Measurements from ENCODE around the gene DNAH11.
"Not testable (repeated sequence)": the region's sequence is repeated elsewhere in the genome, so short reads cannot be mapped to it uniquely, and the experiment has no call there.

The DNAH11 gene

GRCh38 chr7:21887353-21887752 is 344.5 kb downstream of the DNAH11 start:
- DNase-seq (ENCODE audit: low read depth) = no peak

DNA sequence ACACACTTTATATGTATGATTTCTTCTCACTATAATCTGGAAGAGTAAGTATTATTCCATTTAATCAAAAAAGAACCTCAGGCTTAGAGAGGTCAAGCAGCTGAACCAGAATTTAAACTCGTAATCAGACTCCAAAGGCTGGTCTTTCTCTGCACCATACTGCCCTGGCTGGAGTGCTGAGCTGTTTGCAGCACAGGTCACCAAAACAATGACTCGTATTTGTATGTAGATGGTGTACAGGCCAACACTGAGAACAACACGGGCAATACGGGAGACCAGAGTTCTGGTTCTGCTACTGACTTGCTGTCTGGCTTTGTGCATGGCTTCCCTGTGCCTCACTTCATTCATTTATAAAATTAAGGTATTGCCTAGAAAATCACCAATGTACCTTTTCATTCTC is 344.9 kb downstream of the DNAH11 start:
- DNase-seq (ENCODE audit: low read depth) = no peak

GRCh38 chr7:21891291-21891690 is 348.5 kb downstream of the DNAH11 start:
- no peak for DNase-seq (ENCODE audit: low read depth)

- no peak for DNase-seq (ENCODE audit: low read depth)
These were observed 350.6 kb downstream of the DNAH11 start for GRCh38 chr7:21893401-21893800.

- DNase-seq (ENCODE audit: low read depth) = no peak
These were observed 355.6 kb downstream of the DNAH11 start for GRCh38 chr7:21898265-21898930.

DNA sequence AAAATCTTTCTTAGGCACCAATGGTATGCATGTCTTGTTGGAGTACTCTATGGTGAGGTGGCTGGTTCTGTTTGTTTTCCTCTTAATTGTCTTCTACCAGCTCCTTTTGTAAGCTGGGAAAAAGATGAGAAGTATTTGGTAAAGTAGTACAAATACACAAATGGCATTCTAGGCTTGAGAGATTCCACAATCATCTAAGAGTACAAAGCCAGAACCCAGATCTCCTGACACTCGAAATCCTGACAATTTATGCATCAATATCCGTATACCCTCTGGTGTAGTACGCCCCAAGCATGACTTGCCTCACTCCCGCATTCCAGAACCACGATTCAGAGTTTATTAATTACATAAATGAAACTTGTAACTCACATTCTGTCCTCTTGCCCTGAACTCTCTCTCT is 359.4 kb downstream of the DNAH11 start:
- DNase-seq (ENCODE audit: low read depth) = no peak

DNA sequence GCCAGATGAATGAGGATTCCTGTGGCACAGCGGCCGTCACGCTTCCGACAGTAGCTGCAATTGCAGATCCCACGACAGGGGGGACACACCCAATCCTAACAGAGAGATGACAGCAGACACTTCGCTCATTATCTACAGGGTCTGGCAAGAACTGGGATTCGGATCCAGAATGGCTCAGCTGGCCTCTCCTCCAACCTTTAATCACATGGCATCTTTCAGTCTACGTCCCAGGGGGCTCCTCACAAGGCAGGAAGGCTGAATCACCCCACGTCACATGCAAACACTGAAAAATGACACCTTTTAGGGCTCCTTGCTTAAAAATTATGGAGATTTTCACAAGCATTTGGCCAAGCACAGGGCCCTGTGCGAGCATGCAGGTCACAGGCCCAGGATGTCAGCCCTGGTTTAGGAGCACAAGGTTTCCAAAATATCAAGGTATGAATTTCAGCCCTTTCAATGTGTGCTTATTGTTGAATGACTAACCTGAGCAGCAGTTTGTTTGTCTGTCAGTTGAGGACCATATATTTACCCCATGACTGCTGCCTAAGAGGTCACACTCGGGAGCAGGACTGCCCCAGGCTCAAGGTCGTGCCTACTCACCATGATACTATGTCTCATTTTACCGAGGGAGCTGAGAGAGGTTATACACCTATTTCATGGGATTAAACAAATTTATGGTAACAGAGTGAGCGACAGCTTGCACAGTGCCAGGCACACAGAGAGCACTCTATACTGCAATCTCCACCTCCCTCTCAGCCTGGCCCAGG is 360.4 kb downstream of the DNAH11 start:
- no peak for DNase-seq (ENCODE audit: low read depth)

DNA sequence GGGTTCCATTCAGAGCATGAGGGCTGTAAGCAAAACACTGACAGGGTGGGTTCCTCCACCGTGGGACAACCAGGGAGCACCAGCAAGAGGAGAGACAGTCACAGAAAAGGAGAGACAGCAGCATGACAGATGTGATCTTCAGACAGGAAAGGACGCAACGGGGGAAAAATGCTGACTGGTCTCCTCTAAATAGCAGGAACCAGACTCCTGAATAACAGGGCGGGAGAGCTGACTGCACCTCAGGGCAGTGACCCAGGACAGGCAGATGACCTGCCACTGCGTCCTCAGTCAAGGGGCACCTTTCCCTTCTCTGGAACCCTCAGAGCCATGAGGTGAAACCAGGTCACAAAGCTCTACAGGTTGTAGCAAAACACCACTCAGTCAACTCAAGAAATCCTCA is 365.9 kb downstream of the DNAH11 start:
- DNase-seq (ENCODE audit: low read depth) = no peak

GRCh38 chr7:21910253-21910652 is 367.4 kb downstream of the DNAH11 start:
- DNase-seq (ENCODE audit: low read depth) = no peak

- no peak for DNase-seq (ENCODE audit: low read depth)
These were observed 368.6 kb downstream of the DNAH11 start for GRCh38 chr7:21911341-21911875.

DNA sequence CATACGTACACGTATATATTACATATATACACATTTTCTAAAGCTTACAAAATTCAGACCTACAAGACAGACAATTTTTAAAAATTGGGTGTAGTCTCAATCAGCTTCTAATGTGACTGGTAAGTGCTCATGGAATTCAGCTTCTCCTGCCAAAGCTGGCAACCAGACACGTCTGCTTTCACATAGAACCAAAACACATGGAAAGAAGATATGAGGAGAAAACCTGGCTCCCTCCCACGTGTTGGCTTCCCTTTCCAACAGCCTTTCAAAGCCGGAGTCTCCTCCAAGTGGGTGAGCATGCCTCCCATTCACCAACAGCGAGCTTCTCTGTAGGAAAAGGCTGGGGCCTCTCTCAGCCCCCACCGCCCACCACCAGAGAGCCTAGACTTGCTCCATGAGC is 369.5 kb downstream of the DNAH11 start:
- DNase-seq (ENCODE audit: low read depth) = no peak

DNA sequence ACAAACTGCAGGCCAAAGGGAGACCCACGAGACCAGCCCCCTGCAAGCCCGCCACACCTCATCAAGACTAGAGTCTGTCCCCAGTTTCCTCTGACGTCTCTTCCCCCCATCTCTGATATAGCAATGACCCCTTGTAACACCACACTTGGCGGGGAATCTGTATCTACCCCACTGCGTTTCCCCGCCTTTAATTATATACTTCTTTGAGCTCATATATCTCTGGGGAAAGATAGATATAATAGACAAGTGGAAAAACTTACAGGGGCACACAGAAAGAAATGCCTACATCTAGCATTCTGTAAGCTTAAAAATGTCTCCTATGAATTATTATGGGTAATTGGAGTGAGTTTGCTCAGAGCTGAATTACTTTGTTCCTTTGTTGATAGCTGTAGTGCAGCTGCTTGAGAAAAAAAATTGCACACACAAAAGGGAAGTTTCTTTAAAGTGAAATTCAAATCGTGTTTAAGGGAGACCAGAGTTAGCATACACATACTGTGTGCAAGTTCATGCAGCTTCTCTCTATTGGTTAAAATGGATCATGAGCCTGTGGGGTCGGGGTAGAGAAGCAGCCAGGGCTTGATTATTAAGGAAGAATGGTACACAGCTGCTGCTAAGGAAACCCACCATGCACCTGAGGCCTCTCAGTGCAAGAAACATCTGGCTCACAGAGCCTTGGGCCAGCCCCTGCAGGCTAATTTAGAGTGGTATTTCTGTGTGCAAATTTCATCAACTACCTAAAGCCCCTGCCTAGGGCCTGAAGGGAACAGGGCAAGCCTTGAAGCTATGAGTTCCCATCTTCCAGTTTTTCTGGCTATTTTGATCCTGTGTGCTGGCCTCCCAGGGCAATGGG is 370.3 kb downstream of the DNAH11 start:
- no peak for DNase-seq (ENCODE audit: low read depth)

DNA sequence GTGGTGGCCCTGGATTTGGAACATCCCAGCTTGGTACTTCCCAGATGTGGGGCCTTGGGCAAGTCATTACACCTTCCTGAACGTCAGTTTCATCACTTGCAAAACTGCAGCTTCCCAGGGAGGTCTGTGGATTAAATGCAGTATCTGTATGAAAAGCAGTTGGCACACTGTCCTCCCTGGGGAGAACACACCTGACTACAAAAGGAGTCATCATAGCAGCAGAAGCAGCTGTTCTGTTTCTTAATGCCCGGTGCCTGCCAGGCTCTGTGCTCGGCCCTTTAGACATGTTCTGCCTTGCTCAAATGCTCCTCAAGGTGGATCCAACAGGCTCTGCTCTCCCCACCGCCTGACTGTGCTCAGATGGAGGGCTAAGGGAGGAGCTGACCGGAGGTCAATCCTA is 371.8 kb downstream of the DNAH11 start:
- DNase-seq (ENCODE audit: low read depth) = no peak

GRCh38 chr7:21915140-21915539 is 372.3 kb downstream of the DNAH11 start:
- DNase-seq (ENCODE audit: low read depth) = no peak

- no peak for DNase-seq (ENCODE audit: low read depth)
These were observed 373.3 kb downstream of the DNAH11 start for GRCh38 chr7:21916176-21916575.

GRCh38 chr7:21916629-21917028 is 373.8 kb downstream of the DNAH11 start:
- DNase-seq (ENCODE audit: low read depth) = no peak

- DNase-seq (ENCODE audit: low read depth) = no peak
These were observed 375.4 kb downstream of the DNAH11 start for GRCh38 chr7:21918216-21918615.

GRCh38 chr7:21920936-21921335 is 378.1 kb downstream of the DNAH11 start:
- DNase-seq (ENCODE audit: low read depth) = no peak

- no peak for DNase-seq (ENCODE audit: low read depth)
These were observed 379.8 kb downstream of the DNAH11 start for GRCh38 chr7:21922605-21923004.

- no peak for DNase-seq (ENCODE audit: low read depth)
These were observed 380.8 kb downstream of the DNAH11 start for GRCh38 chr7:21923658-21924057.

DNA sequence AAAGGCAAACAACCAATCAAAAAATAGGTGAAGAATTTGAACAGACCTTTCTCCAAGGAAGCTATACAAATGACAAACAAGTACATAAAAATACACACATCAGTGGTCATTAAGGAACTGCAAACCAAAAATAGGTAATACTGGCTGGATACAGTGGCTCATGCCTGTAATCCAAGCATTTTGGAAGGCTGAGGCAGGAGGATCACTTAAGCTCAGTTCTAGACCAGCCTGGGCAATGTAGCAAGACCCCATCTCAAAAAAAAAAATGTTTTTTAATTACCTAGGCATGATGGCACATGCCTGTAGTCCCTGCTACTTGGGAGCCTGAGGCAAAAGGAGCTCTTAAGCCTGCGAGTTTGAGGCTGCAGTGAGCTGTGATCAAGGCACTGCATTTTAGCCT is 383.6 kb downstream of the DNAH11 start:
- no peak for DNase-seq (ENCODE audit: low read depth)

DNA sequence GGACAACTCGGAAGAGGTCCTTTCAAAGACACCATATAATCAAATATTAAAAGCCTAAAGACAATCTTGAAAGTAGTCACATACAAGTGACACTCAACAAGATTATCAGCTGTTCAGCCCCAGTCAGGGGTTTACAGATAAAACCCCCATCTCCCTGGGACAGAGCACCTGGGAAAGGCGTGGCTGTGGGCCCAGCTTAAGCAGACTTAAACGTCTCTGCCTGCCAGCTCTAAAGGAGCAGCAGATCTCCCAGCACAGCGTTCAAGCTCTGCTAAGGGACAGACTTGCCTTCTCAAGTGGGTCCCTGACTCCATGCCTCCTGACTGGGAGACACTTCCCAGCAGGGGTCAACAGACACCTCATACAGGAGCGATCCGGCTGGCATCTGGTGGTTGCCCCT is 384.9 kb downstream of the DNAH11 start:
- no peak for DNase-seq (ENCODE audit: low read depth)

- not testable (repeated sequence) for DNase-seq (ENCODE audit: low read depth)
These were observed 390.5 kb downstream of the DNAH11 start for GRCh38 chr7:21933293-21933692.
